Gastrocnemius medialis (tissue), 4 donors: Measurements from ENCODE around the gene IQCK.

ENCODE experiments used
- CTCF ChIP-seq, 5 experiments: fragments of 450-650 bp in 3 of 5; fragments of 200-600 bp in 2 of 5; sonication (generic) in 2 of 5; IDR thresholded peaks in 4 of 5; conservative IDR thresholded peaks in 1 of 5; 1 replicate in 4 of 5; 2 replicates in 1 of 5; pipeline ENCODE4 v1.5.1; 2016 to 2019; ENCODE audit warnings: antibody characterized with exemption in 5 of 5, mild to moderate bottlenecking in 3 of 5, moderate library complexity in 3 of 5
- POLR2A ChIP-seq, 2 donors: fragments of 450-650 bp; IDR thresholded peaks; one replicate each; pipeline ENCODE4 v1.6.1; 2017; ENCODE audit warnings: antibody characterized with exemption in 2 of 2, mild to moderate bottlenecking in 2 of 2, moderate library complexity in 2 of 2

GRCh38 chr16:19861811-19862327 is 143.8 kb downstream of the IQCK start:
- no peak for TF ChIP-seq CTCF (IDR thresholded peaks at IDR 0.05 in 4 of 5, conservative IDR thresholded peaks at IDR 0.05 in 1 of 5)
- TF ChIP-seq POLR2A (IDR thresholded peaks at IDR 0.05), result no peak
